Limb (tissue), 2 donors: Measurements from ENCODE around the gene CWF19L1.

ENCODE experiments used
- DNase-seq, 2 donors: peaks; one replicate each; pipeline ENCODE4 v3.0.0-alpha.2; 2016; ENCODE audit errors: extremely low spot score in 2 of 2

The CWF19L1 gene

DNA sequence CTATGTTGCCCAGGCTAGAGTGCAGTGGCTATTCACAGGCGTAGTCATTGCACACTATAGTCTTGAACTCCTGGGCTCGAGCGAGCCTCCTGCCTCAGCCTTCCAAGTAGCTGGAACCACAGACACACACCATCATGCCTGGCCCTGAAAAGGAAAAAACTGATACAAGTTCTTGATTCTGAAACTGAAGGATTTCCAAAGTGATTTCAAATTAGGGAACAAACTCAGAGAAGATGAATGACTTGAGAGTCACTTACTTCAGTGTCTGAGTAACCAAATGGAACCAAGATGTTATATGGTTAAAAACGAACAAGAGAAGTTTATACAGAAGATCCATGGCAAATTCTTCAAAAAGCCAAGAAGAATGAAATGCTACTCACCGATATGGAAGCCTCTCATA is 14.4 kb downstream of the CWF19L1 start:
- DNase-seq: no peak

DNA sequence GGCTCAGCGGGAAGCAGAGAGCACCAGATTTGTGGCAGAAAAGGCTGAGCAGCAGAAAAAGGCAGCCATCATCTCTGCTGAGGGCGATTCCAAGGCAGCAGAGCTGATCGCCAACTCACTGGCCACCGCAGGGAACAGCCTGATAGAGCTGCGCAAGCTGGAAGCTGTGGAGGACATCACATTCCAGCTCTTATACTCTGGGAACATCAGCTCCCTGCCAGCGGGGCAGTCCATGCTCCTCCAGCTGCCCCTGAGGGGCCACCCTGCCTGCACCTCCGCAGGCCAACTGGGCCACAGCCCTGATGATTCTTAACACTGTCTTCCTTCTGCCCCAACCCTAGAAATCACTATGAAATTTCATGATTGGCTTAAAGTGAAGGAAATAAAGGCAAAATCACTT is 18.6 kb downstream of the CWF19L1 start:
- no peak for DNase-seq

DNA sequence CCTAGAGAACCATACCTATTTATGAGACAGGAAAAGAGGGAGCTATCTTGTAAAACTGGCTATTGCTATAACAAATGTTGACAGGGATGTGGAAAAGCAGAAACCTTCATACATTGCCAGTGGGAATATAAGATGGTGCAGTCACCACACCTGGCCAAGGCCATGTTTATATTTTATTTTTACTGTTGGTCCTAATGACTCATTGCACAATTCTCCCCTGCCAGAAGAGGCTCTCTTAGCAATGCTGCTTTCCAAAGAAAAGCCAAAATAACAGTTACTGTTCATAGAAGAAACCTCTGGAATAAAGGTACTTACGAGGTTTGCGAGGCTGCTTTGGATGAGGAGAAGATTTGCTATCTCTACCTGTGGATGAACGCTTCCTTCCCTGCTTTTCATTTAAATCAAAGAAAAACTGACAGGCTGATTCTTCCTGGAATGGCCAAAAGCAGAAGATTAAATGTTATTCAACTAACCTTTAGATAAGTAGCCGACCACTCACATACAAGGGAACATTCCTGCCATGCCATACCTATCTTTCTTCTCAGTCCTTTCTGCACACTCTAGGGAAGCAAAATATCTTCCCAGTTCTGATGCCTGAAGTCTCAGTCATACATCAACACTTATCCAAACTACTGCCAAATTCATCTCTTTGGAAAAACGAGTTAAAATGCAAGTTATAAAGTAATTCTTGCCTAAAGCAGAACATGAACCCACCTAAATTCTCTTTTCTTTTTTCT is 21.8 kb downstream of the CWF19L1 start:
- no peak for DNase-seq

DNA sequence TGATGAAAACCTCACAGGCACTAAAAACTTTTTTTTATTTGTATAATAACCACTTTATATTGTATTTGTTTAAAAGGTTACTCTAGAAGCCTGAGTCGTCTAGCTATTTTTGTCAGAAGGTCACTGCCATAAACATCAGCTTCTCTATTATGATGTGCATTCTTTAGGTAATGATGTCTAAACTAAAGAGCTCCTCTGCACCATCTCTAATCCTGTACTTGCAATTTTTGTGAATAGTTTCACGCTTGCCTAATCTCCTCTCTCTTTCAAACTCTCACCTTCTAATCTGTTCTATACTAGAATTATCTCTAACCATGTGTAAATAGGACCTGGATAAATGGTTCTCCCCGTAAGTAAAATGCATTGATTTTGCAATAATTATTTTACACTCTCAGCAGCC is 27.6 kb downstream of the CWF19L1 start:
- DNase-seq: no peak

DNA sequence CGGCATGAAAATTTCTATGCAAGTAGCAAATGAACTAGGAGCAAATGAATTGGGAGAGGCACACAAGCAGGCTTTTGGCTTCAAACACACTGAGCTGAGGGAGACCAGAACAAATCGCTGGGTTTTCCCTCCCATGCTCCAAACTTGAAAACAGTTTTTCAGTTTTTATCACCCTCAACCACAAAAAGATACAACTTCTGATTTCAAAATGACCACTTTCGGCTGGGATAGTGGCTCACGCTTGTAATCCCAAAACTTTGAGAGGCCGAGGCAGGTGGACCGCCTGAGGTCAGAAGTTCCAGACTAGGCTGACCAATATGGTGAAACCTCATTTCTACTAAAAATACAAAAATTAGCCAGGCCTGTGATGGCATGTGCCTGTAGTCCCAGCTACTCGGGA is 29.0 kb downstream of the CWF19L1 start:
- DNase-seq: no peak

DNA sequence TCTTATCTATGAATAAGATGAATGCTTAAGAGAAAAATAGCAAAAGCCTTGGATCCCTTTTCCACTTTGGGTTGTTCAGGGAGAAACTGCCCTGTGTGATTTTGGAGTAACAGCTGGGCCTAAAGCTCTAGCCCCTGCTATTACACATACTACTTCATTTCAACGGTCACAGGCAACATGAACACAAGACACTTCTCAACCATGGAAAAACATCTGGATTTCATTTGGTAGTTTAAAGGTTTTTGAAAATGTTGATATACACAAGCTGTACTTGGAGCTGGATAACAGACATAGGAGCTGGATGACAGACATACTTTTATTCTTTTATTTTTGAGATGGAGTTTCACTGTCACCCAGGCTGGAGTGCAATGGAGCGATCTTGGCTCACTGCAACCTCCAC is 35.3 kb downstream of the CWF19L1 start:
- DNase-seq: no peak

DNA sequence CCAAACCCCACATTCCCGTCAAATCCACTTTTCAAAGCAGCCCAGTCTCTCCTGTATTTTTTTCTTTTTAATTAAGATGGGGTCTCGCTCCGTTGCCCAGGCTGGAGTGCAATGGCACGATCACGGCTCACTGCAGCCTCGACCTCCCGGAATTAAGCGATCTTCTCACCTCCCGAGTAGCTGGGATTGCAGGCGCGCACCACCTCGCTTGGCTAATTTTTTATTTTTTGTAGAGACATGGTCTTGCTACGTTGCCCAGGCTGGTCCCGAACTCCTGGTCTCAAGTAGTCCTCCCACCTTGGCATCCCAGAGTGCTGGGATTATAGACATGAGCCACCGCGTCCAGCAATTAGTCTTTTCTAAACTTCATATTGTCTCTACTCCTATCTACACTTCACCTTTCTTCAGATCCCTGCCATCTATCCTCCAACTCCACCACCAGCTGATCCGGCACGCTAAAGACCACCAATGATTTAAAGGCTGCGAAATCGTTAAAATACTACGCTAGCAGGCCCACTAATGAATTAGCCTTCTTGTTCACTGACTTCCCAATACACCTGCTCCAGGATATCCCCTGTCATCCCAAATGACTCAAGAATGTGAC is 37.5 kb downstream of the CWF19L1 start:
- DNase-seq: no peak

DNA sequence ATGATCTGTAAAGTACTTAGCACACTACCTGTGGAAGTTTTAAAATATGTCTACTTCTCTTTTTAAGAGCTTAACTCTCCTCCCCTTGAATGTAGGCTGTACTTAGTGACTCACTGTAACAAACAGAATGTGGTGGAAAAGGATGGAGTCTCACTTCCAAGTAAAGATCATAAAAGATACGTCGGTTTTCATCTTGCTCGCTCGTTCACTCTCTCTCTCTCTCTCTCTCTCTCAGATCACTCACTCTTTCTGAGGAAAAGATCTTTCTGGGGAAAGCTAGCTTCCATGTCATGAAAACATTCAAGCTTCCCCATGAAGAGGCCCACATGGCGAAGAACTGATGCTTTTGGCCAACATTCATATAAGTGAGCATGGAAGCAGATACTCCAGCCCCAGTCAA is 43.6 kb downstream of the CWF19L1 start:
- DNase-seq: no peak

DNA sequence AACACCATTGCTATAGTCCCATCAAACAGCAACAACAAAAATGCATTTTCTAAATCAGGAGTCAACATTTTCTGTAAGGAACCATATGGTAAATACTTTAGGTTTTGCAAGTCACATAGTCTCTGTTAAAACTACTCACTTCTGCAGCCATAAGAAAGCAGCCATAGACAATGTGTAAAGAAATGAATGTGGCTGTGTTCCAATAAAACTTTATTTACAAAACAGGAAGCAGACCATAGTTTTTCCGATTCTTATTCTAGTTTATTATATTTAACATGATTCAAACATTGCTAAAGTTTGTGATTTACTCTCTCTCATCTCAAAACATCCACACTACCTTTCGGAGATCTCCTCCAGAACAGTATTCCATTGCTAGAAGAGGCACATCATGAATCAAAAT is 44.9 kb downstream of the CWF19L1 start:
- no peak for DNase-seq

DNA sequence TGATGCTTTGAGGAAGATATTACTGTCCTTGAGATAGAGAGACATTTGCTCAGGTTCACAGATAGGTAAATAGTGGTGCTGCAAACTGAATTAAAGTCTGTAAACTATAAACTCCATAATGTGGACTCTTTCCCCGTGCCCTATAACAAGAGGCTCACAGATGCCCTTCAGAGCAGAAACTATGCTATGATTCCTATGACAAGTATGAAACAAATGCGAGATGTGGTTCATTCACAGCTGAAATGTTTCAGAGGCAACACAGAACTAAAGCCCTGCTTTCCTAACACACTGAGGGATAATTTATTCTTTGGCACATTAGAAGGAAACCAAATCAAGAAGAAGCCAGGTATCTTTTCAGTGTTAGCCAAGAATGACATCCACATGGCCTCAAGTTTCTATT is 51.4 kb downstream of the CWF19L1 start:
- no peak for DNase-seq

DNA sequence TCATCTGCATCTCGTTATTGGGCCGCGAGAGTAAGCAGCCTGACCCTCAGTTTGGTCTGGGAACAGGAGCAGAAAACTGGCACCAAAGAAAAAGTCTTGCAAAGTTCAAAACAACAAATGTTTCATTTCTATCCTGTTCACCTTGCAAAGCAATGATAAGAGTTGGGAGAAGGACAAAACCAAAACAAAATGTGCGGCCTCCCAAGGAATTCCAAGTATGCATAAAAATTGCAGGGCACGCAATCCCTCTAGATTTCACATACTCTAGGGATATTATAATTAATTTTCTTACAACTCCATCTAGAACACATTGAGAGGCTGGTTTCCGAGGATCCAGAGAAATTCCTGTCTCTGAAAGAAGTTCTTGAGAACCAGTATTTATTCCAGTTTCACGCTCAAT is 58.1 kb downstream of the CWF19L1 start:
- DNase-seq: no peak

DNA sequence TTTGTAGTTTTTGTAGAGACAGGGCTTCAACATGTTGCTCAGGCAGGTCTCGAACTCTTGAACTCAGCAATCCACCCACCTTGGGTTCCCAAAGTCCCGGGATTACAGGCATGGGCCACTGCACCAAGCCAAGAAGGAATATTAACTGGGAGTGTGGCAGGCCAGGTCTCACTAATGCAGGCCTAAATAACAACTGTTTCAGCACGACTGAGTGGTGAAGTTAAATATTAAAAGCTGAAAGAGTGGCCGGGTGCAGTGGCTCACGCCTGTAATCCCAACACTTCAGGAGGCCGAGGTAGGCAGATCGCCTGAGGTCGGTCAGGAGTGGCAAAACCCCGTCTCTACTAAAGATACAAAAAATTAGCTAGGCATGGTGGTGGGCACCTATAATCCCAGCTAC is 59.2 kb downstream of the CWF19L1 start:
- DNase-seq: no peak

DNA sequence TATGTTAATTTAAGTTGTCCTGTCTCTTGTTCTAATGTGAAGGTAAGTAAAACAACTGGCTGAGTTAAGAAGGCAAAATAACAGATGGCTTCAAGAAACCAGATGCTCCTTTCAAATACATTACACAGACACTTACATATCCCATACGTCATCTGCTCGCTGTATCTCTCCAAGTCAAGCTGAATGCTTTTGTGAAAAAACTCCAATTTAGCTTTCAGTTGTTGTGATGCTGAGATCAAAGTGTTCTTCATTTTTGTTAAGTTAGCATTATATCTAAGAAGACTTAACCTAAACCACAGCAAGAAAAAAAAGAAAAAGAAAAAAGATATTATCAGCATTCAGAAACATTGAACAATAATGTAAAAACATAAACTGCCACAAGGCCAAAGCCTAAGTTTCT is 63.1 kb downstream of the CWF19L1 start:
- no peak for DNase-seq

DNA sequence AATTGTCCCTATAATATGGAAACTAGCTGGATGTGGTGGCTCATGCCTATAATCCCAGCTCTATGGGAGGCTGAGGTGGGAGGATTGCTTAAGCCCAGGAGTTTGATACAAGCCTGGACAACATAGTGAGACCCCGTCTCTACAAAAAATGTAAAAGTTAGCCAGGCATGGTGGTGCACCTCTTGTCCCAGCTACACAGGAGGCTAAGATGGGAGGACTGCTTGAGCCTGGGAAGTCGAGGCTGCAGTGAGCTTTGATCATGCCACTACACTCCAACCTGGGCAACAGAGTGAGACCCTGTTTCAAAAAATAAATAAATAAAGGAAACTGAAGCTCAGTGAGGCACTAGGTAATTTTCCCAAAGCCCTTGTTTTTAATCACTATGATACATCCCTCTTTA is 65.9 kb downstream of the CWF19L1 start:
- DNase-seq: no peak

DNA sequence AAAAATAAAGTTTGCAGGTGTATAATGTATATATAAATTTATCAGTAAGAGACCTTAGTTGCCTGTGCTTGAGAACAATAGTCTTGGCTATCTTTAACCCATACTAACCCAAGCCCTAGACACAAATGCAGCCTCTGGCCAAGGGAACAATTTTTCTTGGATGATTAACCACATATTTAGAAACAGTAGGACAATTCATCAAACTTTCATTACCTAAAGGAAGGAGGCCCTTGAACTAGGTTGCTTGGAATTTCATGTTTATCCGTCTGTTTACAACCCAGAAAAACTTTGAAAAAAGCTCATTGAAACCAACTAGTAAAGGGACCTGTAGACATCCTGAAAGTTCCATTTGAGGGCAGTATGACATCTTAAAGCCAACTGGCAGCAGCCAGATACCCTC is 72.7 kb downstream of the CWF19L1 start:
- DNase-seq: no peak

DNA sequence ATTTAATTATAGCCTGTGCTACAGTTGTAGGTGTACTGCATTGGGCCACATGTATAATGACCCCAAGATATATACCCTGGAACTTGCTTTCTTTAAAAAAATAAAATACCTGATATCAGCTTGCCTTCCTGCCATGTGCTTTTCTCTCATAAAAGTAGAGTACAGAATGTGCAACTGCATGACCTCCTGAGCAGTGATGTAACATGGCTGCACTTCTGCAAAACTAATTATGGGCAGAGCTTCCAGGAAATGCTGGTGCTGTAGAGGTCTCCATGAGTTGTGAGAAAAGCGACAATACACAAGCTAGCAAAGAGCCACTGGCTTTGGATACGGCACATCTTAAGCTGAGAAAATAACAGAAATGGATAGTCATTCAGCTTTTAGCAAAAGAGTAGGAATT is 75.1 kb downstream of the CWF19L1 start:
- peak; percentile 2 to 28 for DNase-seq

DNA sequence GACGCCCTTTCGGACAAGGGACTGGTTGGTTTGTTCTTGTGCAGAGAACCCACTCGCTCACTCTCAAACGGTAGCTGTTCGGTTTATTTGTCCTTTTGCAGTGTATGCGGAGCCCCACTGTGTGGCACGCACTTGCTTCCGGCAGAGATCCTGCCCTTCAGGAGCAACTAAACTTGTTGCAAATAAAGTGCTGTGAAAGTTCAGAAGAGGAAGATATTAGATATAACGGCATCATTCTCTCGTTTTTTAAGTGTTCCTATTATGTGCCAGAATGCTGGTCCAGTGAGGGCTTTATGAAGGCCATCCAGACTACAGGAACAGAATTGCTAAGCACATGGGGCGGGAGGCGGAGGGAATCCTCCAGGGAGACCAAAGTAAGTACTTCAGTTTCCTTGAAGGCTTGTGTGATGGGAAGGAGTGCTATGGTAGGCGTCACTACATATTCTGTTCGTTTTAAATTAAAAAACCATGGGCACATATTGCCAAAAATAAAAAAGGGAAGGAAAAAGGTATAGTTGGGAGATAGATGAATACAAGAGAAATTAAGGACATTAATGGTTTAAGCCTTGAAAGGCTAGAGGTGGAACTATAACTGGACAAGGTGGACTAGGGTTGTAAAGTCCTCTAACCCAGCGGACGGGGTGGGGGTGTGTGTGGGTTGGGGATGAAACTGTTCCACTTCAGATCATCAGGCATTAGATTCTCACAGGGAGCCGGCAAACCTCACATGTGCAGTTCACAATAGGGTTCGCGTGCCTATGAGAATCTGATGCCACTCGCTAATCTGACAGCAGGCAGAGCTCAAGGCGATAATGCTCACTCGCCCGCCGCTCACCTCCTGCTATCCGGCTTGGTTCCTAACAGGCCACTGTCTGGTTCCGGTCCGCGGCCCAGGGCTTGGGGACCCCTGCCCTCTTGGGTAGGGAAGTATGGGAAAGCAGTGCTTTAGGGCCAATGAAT is 80.9 kb downstream of the CWF19L1 start:
- DNase-seq: peak in 1 of 2 donors; percentile 18

DNA sequence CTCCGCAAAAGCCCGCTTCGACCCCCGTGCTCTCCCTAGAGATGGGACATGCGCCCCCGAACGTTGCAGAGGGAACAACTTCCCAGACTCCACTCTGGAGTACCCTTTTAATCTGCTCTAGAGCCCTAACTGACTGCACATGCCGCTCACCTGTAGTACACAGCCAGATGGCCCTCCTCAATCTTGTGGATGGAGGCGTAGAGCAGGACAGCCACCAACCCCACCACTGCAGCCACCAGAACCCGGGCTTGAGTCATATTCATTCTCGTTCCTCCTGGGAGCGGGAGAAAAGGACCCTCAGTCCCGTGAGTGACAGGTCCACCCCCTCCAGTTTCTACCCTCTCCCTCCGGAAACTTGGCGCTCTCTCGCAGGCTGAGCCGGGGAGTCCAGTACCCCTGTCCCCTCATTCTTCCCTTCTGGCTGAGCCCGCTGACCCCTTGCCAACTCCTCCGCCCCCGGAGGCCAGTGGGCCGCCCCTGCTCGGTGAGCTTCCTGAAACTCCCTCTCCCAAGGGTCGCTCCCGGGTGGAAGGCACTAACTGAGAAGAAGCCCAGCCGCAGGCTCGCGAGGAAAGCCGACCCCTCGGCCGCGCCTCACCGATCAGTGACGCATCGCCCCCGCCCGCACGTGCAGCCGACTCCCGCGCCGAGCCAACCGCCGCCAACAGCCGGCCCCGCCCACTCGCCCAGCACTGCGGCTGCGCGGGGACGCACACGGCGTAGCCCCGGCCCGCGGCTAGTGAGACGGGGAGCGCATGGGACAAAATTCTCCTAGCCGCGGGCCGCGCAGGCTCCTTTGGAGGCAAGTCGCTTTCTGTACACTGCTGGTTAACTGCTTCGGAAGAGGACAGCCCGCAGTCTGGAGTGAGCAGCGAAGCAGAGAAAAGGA is 81.8 kb downstream of the CWF19L1 start, which contains the start of gene ERLIN1:
ERLIN1 (minus strand) TSS at position 666 of the 889 bp plus-strand sequence; CDS start at position 263, 403 bp downstream.
- DNase-seq: peak; percentile 94 to 97

DNA sequence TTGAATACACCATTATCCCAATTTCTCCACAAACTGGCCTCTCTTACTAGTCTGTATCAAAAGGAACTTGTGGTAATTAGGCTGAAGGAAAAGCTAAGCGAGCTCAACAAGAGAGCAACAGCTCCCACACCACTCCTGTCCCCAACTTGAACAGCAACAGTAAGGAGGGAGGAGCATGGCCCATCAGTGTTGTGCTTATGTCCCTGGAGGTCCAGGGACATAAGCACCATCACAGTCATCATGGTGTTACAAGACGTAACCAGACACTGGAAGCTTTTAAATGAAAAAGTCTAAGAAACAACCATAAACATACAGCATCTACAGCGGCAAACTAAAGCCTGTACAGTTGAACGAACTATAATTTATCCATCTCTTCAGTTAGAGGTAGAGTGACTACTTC is 82.6 kb downstream of the CWF19L1 start:
- peak in 1 of 2 donors; percentile 10 for DNase-seq

DNA sequence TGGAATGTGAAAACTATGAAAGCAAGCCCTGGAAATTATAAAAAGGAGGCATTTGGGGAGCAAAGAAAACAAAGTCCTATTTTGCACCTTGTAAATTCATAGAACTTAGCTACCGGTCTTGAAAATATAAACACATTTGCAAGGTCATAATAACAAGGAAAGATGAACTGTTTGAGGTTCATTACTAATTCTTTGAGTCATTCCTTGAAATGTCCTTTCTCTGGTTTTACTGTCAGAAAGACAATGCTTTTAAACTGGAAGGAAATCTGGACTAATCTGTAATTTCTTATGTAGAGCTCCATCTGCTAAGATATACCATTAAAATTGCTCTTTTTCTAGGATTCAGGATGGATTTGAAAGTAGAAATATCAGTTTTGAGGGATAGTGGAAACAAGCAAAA is 83.0 kb downstream of the CWF19L1 start:
- no peak for DNase-seq

DNA sequence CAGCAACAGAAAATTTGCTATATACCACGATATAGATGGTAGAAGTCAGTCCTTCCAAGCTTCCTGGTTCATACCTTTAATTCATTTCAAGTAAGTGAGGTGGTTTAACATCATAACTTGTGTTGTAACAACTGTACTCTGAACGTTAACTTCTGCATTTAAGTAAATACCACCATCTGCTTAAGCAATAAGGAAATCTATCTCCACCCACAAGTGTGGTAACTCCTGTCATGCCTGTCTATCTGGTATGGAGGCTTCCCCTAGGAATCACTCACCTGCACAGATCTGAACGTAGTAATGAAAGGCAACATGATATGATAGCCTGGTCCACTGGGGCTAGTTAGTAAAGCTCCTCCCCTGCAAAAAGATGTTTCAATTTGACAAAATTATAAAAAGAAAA is 84.0 kb downstream of the CWF19L1 start:
- no peak for DNase-seq
